ENCODE data around the gene STARD3NL. TPM values are rescaled to one million over a fixed set of nuclear protein-coding genes. Genes with fewer than 3 reads are reported as not detected.

STARD3NL gene, protein sequence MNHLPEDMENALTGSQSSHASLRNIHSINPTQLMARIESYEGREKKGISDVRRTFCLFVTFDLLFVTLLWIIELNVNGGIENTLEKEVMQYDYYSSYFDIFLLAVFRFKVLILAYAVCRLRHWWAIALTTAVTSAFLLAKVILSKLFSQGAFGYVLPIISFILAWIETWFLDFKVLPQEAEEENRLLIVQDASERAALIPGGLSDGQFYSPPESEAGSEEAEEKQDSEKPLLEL
- 37.9 and 52.3 TPM in 2 replicates for total RNA-seq

DNA sequence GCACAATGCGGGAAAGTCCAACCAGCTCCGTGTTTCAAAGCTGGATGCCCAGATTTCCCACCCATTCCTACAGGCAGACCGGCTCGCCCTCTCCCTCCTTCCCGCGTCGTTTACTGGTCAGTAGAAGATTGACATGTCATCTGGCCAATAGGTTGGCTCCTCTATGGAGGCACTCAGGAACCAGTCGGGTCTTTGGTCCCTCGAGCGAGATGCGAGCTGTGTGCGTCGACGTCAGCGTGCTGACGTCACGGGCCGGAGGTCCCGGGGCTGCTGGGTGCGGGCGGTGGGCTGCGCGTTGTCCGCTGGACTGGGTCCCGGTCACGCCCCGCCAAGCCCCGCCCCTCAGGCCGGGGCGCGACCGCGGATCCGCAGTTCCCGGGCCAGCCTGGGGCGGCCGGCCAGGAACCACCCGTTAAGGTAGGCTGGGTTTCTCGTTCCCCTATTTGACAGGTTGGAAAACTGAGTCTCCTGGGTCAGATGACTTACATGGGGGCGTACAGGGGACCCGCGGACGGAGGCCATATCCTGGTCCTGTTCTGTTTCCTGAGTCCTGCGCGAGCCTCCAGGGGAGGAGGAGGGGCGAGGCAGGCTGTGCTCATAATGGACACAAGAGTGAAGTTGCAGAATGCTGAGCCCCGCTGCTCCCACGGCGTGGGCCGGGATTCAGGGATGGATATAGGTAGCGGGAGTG lies at the start of gene STARD3NL:
STARD3NL (plus strand) TSS at position 242 of the 691 bp plus-strand sequence. CDS start 29,260 bp downstream, outside the sequence.

DNA sequence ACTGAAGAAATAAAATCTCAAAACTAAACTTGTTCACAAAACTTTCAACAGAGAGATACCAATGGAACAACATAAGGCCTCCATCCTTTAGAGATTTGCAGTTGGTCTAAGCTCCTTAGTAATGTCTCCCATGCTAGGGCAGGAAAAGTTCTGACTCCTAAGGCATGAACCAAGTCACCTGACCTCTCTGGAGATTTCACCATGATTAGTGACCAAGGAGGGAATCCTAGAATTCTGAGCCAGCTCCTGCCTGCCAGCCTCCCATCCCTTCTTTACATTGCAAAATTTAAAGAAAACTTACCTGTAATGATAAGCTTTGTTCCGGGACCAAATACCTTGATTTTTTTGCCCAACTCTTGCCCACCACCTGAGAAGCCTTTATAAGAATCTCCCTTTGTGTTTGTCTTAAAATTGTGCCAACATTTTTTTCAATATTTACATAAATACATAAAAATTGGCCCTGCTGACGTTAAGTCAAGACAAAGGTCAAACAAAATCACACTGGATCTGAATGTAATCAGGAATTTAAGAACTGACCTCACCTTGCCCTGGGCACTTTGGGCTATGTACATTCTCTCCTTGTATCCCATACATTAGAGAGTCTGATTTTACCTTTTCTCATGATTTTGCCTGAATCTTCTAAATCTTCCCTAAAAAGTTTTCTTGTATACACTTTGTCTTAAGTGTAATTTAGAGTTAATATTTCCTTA lies 95.4 kb downstream of the STARD3NL start, which contains the start of gene TARP:
TARP (minus strand) TSS at position 351 of the 710 bp plus-strand sequence.

Measured in cardiac atrium fibroblast (primary cell).